Posterior vena cava (tissue), 2 donors: ENCODE measurements around the gene CCDC85B. TPM values are rescaled to one million over a fixed set of nuclear protein-coding genes. Genes with fewer than 3 reads are reported as not detected.
"Not testable (repeated sequence)": the region's sequence is repeated elsewhere in the genome, so short reads cannot be mapped to it uniquely, and the experiment has no call there.

Source experiments
- DNase-seq: peaks from one replicate; pipeline ENCODE4 v3.0.0-alpha.2; 2020; ENCODE audit warnings: low spot score
- intact Hi-C, 2 donors: fragments of 100-400 bp; cut with DNase I; formaldehyde crosslinking; loops; one replicate each; pipeline versions ENCODE4 v1.14.1 to v1.14.2; 2022 to 2023
- total RNA-seq, 2 donors: library from RNA; stranded (reverse); fragmentation: NEBNext Ultra II Directional; extraction: Animal tissue kit (Norgen Biotek cat#: 25700); gene quantifications; one replicate each; pipeline ENCODE4 v1.2.1, GENCODE V29; 2021
- donor health status: DM: yes; HTN: yes; CAD: no.
- donor health status: DM: yes; HTN: yes; CAD: no.

Gene CCDC85B
- total RNA-seq, 2 donors from 2014 or later, result 31.8 to 36.7 TPM

GRCh38 chr11:65883058-65883761, 7.3 kb upstream of the CCDC85B start:
- DNase-seq, result no peak
- intact Hi-C loops, result loop anchor here (5.0 to 10.0 kb wide), 2 partner anchors 82 to 104 kb away; partner anchors contain the start of gene SART1 (in 1 of the 2)

GRCh38 chr11:65883786-65884715, 6.4 kb upstream of the CCDC85B start:
- intact Hi-C loops, result loop anchor here (2.0 to 10.0 kb wide), 3 partner anchors 81 to 105 kb away; partner anchors contain the start of gene SART1 (in 1 of the 2)
- DNase-seq, result no peak

GRCh38 chr11:65884716-65885092, 5.8 kb upstream of the CCDC85B start:
- intact Hi-C loops, result loop anchor here (2.0 to 10.0 kb wide), 3 partner anchors 80 to 104 kb away; partner anchors contain the start of gene SART1 (in 1 of the 2)
- peak; percentile 91 for DNase-seq

- no peak for DNase-seq
- intact Hi-C loops, result loop anchor here in 1 of 2 donors (2.0 to 10.0 kb wide), 2 partner anchors 80 to 104 kb away; partner anchors contain the start of gene SART1
Observed at GRCh38 chr11:65885231-65885630, 5.2 kb upstream of the CCDC85B start.

- DNase-seq, result no peak
- intact Hi-C loops, result loop anchor here in 1 of 2 donors (2.0 to 10.0 kb wide), 2 partner anchors 79 to 103 kb away; partner anchors contain the start of gene SART1
Observed at GRCh38 chr11:65885808-65886536, 4.5 kb upstream of the CCDC85B start.

- no peak for DNase-seq
- intact Hi-C loops, result loop anchor here in 1 of 2 donors (10.0 kb wide), 1 partner anchor 78 kb away; the partner anchor contains the start of gene SART1
Observed at GRCh38 chr11:65886826-65887722, 3.4 kb upstream of the CCDC85B start.

GRCh38 chr11:65887723-65888162, 2.7 kb upstream of the CCDC85B start:
- no peak for DNase-seq
- intact Hi-C loops, result loop anchor here in 1 of 2 donors (10.0 kb wide), 1 partner anchor 77 kb away; the partner anchor contains the start of gene SART1

- peak; percentile 99 for DNase-seq
- intact Hi-C loops, result loop anchor here in 1 of 2 donors (10.0 kb wide), 1 partner anchor 77 kb away; the partner anchor contains the start of gene SART1
Observed at GRCh38 chr11:65888163-65888814, 2.2 kb upstream of the CCDC85B start, which contains the start of gene FIBP. Gene FIBP, minus strand, starts transcription at chr11:65888471. Its CDS starts 53 bp downstream, at chr11:65888418.

GRCh38 chr11:65891219-65892136, 1.0 kb downstream of the CCDC85B start:
- no peak for DNase-seq
- intact Hi-C loops, result no loop called here

GRCh38 chr11:65892137-65892540, 1.7 kb downstream of the CCDC85B start:
- DNase-seq, intact Hi-C loops: not testable (repeated sequence)

GRCh38 chr11:65892661-65893317, 2.3 kb downstream of the CCDC85B start:
- intact Hi-C loops, result no loop called here
- no peak for DNase-seq

GRCh38 chr11:65894034-65894591, 3.6 kb downstream of the CCDC85B start:
- DNase-seq, result peak; percentile 88

GRCh38 chr11:65895482-65895981, 5.1 kb downstream of the CCDC85B start:
- DNase-seq, result no peak
- intact Hi-C loops, result no loop called here

More at GRCh38 chr11:65894034-65894591, 3.6 kb downstream of the CCDC85B start:
- intact Hi-C loops, result no loop called here

- no peak for DNase-seq
- intact Hi-C loops, result no loop called here
Observed at GRCh38 chr11:65896034-65896999, 5.8 kb downstream of the CCDC85B start.
